D721Med (cell line): ENCODE measurements around the gene ZEB1.
A peak's percentile ranks its signal among the peaks of the same experiment; 100 is the strongest.
"Not testable (repeated sequence)": the region's sequence is repeated elsewhere in the genome, so short reads cannot be mapped to it uniquely, and the experiment has no call there.

Experiments
- DNase-seq: peaks from one replicate; pipeline ENCODE4 v3.0.0; 2011; ENCODE audit warnings: low spot score; ENCODE audit not compliant: insufficient read length
- FAIRE-seq: peaks from 2 replicates; lab custom pipeline; 2011; peaks lifted over from hg19 to GRCh38; lab: Jason Lieb, UNC
- TF ChIP-seq, protein P1 (sequence below): IDR thresholded peaks from 2 replicates; pipeline ENCODE4 v1.5.1; 2012; ENCODE audit warnings: mild to moderate bottlenecking, control low read depth; ENCODE audit not compliant: insufficient read depth; ENCODE audit errors: missing control alignments

Gene ZEB1

DNA sequence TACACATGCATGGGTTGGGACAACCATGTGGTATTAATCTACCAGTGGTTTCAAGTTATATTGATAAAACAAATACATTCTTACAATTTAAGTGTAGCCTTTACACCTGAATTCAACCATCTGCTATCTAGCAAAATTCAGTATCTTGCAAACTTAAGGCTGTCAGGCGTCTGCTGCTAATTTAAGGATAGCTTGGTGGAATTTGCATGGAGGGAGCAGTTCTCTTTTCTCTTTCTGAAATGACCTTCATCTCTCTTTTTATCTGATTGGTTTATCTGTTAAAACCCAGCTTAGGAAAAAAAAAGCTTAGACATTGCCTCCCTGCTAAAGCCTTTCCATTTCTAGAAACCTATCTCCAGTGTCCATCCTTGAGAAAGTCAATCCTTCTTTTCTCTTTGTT lies 102.3 kb downstream of the ZEB1 start:
- no peak for DNase-seq
- TF ChIP-seq, protein P1, sequence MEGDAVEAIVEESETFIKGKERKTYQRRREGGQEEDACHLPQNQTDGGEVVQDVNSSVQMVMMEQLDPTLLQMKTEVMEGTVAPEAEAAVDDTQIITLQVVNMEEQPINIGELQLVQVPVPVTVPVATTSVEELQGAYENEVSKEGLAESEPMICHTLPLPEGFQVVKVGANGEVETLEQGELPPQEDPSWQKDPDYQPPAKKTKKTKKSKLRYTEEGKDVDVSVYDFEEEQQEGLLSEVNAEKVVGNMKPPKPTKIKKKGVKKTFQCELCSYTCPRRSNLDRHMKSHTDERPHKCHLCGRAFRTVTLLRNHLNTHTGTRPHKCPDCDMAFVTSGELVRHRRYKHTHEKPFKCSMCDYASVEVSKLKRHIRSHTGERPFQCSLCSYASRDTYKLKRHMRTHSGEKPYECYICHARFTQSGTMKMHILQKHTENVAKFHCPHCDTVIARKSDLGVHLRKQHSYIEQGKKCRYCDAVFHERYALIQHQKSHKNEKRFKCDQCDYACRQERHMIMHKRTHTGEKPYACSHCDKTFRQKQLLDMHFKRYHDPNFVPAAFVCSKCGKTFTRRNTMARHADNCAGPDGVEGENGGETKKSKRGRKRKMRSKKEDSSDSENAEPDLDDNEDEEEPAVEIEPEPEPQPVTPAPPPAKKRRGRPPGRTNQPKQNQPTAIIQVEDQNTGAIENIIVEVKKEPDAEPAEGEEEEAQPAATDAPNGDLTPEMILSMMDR, result no peak
- peak; percentile 6 for FAIRE-seq

DNA sequence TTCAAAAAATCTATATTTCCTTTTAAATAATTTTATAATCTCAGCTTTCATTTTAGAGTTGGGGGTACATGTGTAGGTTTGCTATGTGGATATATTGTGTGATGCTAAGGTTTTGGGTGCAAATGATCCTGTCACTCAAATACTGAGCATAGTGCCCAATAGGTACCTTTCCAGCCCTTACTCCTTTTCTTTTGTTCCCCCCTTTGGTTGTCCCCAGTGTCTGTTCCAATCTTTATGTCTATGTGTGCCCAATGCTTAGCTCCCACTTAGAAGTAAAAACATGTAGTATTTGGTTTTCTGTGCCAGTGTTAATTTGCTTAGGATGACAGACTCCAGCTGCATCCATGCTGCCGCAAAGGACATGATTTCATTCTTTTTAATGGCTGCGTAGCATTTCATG lies 103.6 kb downstream of the ZEB1 start:
- TF ChIP-seq, protein P1, result no peak
- DNase-seq (no peak), FAIRE-seq (no peak)

DNA sequence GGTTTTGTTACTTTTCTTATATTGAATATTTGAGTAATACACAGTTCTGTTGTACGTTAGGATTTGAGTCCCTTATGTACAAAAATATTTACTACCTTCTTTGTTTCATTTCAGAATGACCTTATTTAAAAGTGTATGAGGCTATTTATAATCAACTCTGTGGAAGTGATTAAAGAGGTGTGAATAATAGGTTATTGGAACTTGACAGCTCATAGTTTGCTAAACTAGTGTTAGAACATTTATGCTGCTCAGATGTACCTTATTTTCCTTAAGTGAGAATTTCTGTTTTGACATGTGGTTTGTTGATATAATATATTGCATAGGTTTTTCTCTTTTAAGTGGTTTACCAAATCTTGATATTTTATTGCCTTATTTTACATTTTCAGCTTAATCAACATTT lies 105.5 kb downstream of the ZEB1 start:
- FAIRE-seq, result peak; percentile 35
- no peak for DNase-seq
- TF ChIP-seq, protein P1, result no peak

DNA sequence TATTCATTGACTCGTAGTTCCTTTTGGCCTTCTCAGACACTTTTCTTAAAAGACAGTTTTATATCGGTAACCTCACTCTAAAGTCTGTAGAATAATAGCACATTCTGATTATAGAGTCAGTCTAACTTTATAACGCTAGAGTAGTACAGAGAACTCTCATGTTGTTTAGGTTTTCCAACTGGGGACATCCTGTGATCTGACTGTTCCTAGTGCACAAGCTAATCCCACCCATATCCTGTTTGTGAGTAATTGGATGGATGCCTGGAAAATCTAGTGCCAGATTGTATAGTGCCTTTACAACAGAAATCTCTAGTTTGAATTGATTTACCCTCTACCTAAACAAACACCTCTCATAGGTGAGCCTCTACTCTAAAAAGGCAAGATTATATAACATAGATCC lies 107.4 kb downstream of the ZEB1 start:
- FAIRE-seq, result peak; percentile 21
- TF ChIP-seq, protein P1, result no peak
- no peak for DNase-seq

DNA sequence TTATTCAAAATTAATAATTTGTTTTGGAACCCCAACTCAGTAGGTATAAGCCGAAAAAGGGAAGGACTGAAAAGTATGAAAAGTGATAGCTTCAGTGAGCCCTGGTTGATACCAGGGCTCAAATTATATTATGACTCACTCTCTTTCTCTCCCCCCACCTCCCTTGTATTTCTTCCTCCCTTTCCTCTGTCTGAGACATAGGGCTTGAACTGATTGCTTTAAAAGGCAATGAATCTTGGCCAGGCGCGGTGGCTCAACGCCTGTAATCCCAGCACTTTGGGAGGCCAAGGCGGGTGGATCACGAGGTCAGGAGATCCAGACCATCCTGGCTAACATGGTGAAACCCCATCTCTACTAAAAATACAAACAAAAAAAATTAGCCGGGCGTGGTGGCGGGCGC lies 108.3 kb downstream of the ZEB1 start:
- DNase-seq, FAIRE-seq: not testable (repeated sequence)

DNA sequence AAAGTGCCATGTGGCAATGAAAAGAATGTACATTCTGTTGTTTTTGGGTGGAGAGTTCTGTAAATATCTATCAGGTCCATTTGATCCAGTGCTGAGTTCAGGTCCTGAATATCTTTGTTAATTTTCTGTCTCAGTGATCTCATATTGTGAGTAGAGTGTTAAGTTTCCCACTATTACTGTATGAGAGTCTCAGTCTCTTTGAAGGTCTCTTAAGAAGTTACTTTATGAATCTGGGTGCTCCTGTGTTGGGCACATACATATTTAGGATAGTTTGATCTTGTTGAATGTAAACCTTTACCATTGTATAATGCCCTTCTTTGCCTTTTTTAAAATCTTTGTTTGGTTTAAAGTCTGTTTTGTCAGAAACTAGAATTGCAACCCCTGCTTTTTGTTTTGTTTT lies 109.5 kb downstream of the ZEB1 start:
- DNase-seq, FAIRE-seq: not testable (repeated sequence)

DNA sequence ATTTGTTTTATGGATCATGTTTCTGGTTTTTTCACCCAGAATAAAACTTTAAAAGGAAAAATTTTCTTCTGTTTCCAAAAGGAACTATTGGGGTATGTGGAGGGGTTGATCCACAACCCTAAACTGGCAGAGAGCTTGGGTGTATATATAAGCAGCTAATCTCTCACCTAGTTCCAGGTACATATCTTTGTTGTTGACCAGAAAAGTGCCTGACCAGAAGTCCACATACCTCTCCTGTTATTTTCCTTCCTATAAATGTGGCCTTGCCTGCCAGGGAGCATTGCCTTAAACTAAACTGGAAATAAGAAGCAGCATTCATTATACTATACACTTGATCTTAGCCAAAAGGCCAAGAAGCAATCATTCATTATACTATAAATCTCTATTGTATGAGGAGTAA lies 112.0 kb downstream of the ZEB1 start:
- DNase-seq, result no peak
- no peak for FAIRE-seq
- TF ChIP-seq, protein P1, result no peak

DNA sequence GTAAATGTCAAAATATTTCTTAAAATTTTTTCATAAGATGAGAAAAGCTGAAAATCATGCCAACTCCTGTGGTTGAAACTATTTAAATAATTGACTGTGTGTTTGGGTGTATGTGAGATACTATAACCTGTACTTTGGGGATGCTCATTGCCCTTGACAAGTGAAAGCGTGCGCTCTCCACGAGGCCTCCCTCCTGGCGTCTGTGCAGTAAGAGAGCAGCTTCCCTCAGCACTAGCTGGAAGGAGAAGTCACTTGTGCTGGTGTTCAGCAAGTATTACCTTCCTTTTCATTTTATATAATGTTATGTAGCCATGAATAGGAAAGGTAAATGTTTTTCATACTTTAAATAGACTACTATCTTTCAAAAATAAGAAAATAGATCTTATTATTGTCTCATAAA lies 118.9 kb downstream of the ZEB1 start:
- TF ChIP-seq, protein P1, result no peak
- FAIRE-seq (no peak), DNase-seq (no peak)
